Activated B cell treated with CpG ODN at 0.5 μM for 24 hours (primary cell): Measurements from ENCODE around the gene KCNMA1. TPM values are rescaled to one million over a fixed set of nuclear protein-coding genes. Genes with fewer than 3 reads are reported as not detected.

Source experiments
- ATAC-seq: fragments of 200-7000 bp; cut with Tn5 transposase; one replicate; pipeline ENCODE4 v1.10.0; 2021; ENCODE audit warnings: low read depth, mild to moderate bottlenecking, moderate library complexity
- CTCF ChIA-PET: fragments of 350-600 bp; sonication (Branson Sonifier 250); formaldehyde crosslinking; loops from one replicate; lab custom pipeline; 2021; ENCODE audit warnings: antibody characterized with exemption; lab: Charles Lee
- POLR2A ChIA-PET: fragments of 350-600 bp; sonication (Branson Sonifier 250); formaldehyde crosslinking; loops from one replicate; lab custom pipeline; 2021; ENCODE audit warnings: antibody characterized with exemption; lab: Charles Lee
- DNase-seq: peaks from one replicate; pipeline ENCODE4 v3.0.0; 2022
- H3K27ac Mint-ChIP-seq: one replicate; pipeline ENCODE4 v1.8.0; 2020; ENCODE audit warnings: mixed read lengths
- H3K27me3 Mint-ChIP-seq: one replicate; pipeline ENCODE4 v1.8.0; 2021; ENCODE audit warnings: mixed read lengths
- H3K36me3 Mint-ChIP-seq: one replicate; pipeline ENCODE4 v1.8.0; 2021; ENCODE audit warnings: low read depth, mixed read lengths
- H3K4me1 Mint-ChIP-seq: one replicate; pipeline ENCODE4 v1.8.0; 2021; ENCODE audit warnings: mixed read lengths
- H3K4me3 Mint-ChIP-seq: one replicate; pipeline ENCODE4 v1.8.0; 2020; ENCODE audit warnings: mild to moderate bottlenecking, mixed read lengths
- H3K9me3 Mint-ChIP-seq: one replicate; pipeline ENCODE4 v1.8.0; 2020; ENCODE audit warnings: mixed read lengths
- intact Hi-C: fragments of 100-400 bp; cut with micrococcal nuclease; formaldehyde crosslinking; loops from one replicate; pipeline ENCODE4 v1.15.1; 2024
- total RNA-seq: library from RNA; stranded (reverse); gene quantifications from 2 replicates; pipeline ENCODE4 v1.2.3, GENCODE V29; 2022
- TF ChIP-seq, protein P1 (sequence below): fragments of 200-600 bp; IDR thresholded peaks from one replicate; pipeline ENCODE4 v1.8.0; 2022; ENCODE audit warnings: antibody characterized with exemption, mild to moderate bottlenecking

Gene KCNMA1
- total RNA-seq, 1 donor from 2014 or later, result 3.7 TPM

DNA sequence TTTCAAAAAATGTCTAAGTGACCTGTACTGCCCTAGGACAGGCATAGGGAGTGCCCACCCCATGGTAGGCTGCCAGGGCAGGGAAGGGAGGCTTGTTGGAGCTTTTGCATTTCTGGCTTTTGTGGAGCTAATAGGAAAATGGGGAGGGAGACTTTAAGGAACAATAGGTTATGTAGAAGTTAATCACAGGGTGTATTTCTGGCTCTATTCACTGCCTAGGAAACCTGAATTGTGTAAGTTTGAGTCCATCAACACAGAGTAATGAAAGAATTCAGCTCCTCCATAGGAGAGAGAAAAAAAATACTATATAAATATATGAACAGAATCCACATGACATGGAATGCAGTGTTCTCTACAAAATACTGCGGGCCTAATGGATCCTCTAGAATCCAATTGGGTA, 661.5 kb downstream of the KCNMA1 start:
- Mint-ChIP-seq H3K9me3 (no peaks in the 10 kb centered on the region), H3K36me3 (no peaks in the 10 kb centered on the region), H3K4me1 (no peaks in the 10 kb centered on the region), H3K27me3 (peaks cover 2% of the 10 kb centered on the region), H3K27ac (no peak overlapping the region), H3K4me3 (no peak overlapping the region)
- ChIA-PET POLR2A (no interaction called here), CTCF (no interaction called here)
- ATAC-seq, result no peak
- intact Hi-C loops, result no loop called here
- TF ChIP-seq, protein P1, sequence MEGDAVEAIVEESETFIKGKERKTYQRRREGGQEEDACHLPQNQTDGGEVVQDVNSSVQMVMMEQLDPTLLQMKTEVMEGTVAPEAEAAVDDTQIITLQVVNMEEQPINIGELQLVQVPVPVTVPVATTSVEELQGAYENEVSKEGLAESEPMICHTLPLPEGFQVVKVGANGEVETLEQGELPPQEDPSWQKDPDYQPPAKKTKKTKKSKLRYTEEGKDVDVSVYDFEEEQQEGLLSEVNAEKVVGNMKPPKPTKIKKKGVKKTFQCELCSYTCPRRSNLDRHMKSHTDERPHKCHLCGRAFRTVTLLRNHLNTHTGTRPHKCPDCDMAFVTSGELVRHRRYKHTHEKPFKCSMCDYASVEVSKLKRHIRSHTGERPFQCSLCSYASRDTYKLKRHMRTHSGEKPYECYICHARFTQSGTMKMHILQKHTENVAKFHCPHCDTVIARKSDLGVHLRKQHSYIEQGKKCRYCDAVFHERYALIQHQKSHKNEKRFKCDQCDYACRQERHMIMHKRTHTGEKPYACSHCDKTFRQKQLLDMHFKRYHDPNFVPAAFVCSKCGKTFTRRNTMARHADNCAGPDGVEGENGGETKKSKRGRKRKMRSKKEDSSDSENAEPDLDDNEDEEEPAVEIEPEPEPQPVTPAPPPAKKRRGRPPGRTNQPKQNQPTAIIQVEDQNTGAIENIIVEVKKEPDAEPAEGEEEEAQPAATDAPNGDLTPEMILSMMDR, result no peak
- DNase-seq, result no peak

DNA sequence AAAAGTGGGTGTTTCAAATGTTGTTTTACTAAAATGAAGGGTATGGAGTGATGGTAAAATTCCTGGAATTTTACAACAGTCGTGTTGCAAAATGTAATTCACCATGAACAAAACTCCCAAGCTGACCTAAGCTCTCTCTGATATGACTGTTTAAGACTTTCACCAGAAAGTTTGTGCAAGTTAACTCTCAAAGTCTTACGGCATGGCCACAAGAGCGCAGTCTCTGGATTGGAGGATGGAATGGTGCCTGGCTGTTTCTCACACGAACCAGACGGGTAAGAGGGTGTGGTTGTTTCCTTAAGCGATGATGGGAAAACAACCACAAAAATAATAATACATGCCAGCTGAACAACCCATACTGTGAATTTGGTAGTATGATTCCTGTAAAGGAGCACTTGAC, 662.5 kb downstream of the KCNMA1 start:
- ChIA-PET POLR2A (no interaction called here), CTCF (no interaction called here)
- Mint-ChIP-seq H3K27me3 (peaks cover 2% of the 10 kb centered on the region), H3K36me3 (no peaks in the 10 kb centered on the region), H3K9me3 (no peaks in the 10 kb centered on the region), H3K4me1 (no peaks in the 10 kb centered on the region), H3K27ac (no peak overlapping the region), H3K4me3 (no peak overlapping the region)
- TF ChIP-seq, protein P1, result no peak
- intact Hi-C loops, result no loop called here
- ATAC-seq (no peak), DNase-seq (no peak)

DNA sequence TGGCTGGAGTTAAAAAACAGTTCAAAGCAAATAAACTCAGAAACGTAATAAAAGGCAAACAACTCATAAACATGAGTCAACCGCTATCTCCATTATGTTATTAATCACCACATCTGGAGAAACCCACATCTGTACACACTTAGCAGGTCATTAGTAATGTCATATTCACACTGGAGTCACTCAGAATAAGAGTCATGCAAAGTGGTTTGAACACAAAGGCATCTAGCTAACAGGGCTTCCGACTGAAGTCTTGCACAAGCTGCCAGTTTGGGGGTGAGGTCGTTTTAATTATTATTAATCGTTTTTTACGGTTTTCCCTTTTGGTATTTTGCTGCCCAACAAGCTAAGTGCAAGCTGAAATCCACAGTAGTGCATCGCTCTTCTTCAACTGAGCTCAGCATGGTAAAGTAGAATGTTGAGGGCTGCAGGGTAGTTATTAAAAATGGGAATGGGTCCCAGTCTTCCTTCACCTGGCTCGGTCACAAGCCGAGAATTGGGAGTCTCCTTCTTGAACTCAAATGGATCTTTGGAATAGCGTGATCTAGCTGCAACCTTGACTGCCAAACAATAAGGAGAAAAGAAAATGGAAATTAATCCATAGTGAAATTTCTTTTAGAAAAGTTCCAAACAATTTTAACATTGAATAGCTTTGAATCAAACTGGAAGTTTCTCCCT, 663.5 kb downstream of the KCNMA1 start:
- Mint-ChIP-seq H3K36me3 (no peaks in the 10 kb centered on the region), H3K4me3 (no peak overlapping the region), H3K9me3 (no peaks in the 10 kb centered on the region), H3K4me1 (no peaks in the 10 kb centered on the region), H3K27ac (no peak overlapping the region), H3K27me3 (peaks cover 2% of the 10 kb centered on the region)
- TF ChIP-seq, protein P1, result no peak
- ATAC-seq (no peak), DNase-seq (no peak)
- intact Hi-C loops, result no loop called here
- CTCF ChIA-PET, result interaction anchor here (1.0 kb wide), 1 partner anchor 11 kb away, joined by 3 read pairs; no protein-coding TSS in a partner anchor
- POLR2A ChIA-PET, result no interaction called here

DNA sequence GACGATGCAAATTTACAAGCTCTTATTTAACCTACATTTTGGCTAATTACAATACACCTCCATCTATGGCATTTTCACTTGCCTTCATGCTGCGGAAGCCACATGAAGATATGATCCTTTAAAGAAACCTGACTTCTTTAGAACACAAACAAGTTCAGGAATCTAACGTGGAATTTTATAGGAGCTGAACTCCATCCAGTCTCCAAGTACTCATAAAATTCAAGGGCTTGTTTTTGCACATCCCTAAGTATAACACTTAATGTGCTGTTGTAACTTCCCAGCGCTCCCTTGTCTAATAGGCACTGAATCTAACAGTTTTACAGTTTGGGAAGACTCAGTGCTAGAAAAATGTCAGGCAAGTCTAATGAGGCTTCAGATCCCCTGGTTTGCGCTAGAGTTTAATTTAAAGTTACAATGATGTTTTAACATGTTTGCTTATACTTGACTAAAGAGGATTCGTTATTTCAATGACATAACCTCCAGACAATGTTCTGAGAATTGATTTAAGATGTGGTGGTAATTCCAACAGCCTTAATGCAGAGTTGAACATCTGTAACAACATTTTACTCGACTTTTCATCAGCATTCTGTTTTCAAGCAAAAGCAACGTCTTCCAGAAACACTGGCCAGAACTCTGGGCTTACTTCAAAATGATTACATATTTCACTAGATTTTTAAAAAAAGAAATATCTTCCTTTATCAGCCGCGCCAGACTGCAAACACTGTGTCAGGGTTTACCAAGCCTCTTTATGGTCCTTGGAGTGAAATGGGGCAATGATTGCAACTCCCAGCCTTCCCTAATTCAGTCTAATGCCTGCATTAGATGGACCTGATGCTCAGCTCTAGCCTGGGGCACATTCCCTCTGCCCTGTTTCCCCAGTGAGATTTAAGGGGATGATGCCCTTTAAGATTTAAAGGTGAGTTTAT, 664.3 kb downstream of the KCNMA1 start:
- H3K9me3 Mint-ChIP-seq, result no peaks in the 10 kb centered on the region
- intact Hi-C loops, result no loop called here
- ChIA-PET POLR2A (no interaction called here), CTCF (interaction anchor here (1.0 kb wide), 1 partner anchor 12 kb away, joined by 3 read pairs; no protein-coding TSS in a partner anchor)
- TF ChIP-seq, protein P1, result no peak
- peaks cover 2% of the 10 kb centered on the region for H3K27me3 Mint-ChIP-seq
- DNase-seq, result no peak
- H3K36me3 Mint-ChIP-seq, result no peaks in the 10 kb centered on the region
- no peak overlapping the region for H3K27ac Mint-ChIP-seq
- no peak overlapping the region for H3K4me3 Mint-ChIP-seq
- no peak for ATAC-seq
- no peaks in the 10 kb centered on the region for H3K4me1 Mint-ChIP-seq

DNA sequence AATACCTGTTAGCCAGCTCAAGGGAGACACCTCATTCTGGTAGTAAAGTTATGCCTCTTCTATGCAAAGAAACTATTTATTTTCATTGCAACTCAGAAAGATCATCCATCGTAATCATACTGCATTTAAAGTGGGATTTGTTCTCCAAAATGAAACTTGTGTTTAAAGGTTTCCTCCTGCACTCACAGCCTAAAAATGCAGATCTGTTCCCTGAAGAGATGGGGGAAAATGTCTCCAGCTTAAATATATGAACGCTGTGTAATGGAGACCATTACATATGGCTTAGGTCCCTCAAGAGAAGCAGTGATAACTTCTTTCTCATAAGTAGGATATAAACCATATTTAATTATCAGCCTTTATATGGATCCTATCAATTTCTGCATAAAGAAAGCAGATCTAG, 665.1 kb downstream of the KCNMA1 start:
- POLR2A ChIA-PET, result no interaction called here
- TF ChIP-seq, protein P1, result no peak
- CTCF ChIA-PET, result no interaction called here
- Mint-ChIP-seq H3K4me3 (no peak overlapping the region), H3K27me3 (peaks cover 2% of the 10 kb centered on the region), H3K27ac (no peak overlapping the region), H3K36me3 (no peaks in the 10 kb centered on the region), H3K9me3 (no peaks in the 10 kb centered on the region), H3K4me1 (no peaks in the 10 kb centered on the region)
- DNase-seq, result no peak
- no peak for ATAC-seq
- intact Hi-C loops, result no loop called here
